Activated CD4-positive, alpha-beta memory T cell treated with anti-CD3 and anti-CD28 coated beads, Interleukin-2, amount 10 ng/mL, durations not matched to agents 7 days and 5 days (primary cell): ENCODE results near the gene SIRPG. TPM values are rescaled to one million over a fixed set of nuclear protein-coding genes. Genes with fewer than 3 reads are reported as not detected.
"Not testable (repeated sequence)": the region's sequence is repeated elsewhere in the genome, so short reads cannot be mapped to it uniquely, and the experiment has no call there.

Source experiments
- CTCF ChIA-PET: fragments of 350-600 bp; sonication (Branson Sonifier 250); formaldehyde crosslinking; loops from one replicate; lab custom pipeline; 2021; ENCODE audit warnings: antibody characterized with exemption, inconsistent platforms; lab: Charles Lee
- POLR2A ChIA-PET: fragments of 350-600 bp; sonication (Branson Sonifier 250); formaldehyde crosslinking; loops from one replicate; lab custom pipeline; 2021; ENCODE audit warnings: antibody characterized with exemption; lab: Charles Lee
- DNase-seq: peaks from one replicate; pipeline ENCODE4 v3.0.0-alpha.2; 2020
- H3K27ac Mint-ChIP-seq: one replicate; pipeline ENCODE4 v1.8.0; 2021; ENCODE audit warnings: mild to moderate bottlenecking, mixed read lengths
- H3K27me3 Mint-ChIP-seq: one replicate; pipeline ENCODE4 v1.8.0; 2021; ENCODE audit warnings: mixed read lengths
- H3K36me3 Mint-ChIP-seq: one replicate; pipeline ENCODE4 v1.8.0; 2021; ENCODE audit warnings: low read depth, mixed read lengths
- H3K4me1 Mint-ChIP-seq: one replicate; pipeline ENCODE4 v1.8.0; 2021; ENCODE audit warnings: mixed read lengths
- H3K4me3 Mint-ChIP-seq: one replicate; pipeline ENCODE4 v1.8.0; 2021; ENCODE audit warnings: mild to moderate bottlenecking, mixed read lengths
- H3K9me3 Mint-ChIP-seq: one replicate; pipeline ENCODE4 v1.8.0; 2021; ENCODE audit warnings: mixed read lengths
- total RNA-seq, 2 experiments: library from RNA; stranded (reverse); gene quantifications; one replicate each; pipeline ENCODE4 v1.2.3, GENCODE V29; 2021

Gene SIRPG
- total RNA-seq, 2 experiments from 2014 or later = 109 to 111 TPM

DNA sequence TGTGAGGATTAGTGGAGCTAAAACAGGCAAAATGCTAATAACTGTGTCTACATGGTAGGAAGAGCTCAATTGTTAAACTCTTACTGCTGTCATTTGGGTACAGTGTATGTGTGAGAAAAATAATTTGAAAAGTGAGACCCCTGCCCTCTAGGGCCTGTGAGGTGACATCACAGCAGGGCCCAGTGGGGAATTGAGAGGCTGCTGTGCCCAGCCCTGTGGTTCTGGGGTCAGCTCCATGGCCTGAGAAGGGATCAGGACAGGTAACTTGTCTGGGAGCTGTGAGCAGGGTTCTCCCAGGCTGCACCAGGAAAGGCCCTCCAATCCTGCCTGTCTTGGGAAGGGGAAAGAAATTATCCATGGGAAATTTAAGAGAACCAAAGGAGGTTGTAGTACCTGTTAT lies 39.1 kb downstream of the SIRPG start:
- CTCF ChIA-PET = interaction anchor here (1.2 kb wide), 1 partner anchor 116 kb away, joined by 3 read pairs; no protein-coding TSS in a partner anchor
- Mint-ChIP-seq H3K36me3 (peaks cover 33% of the 10 kb centered on the region), H3K4me3 (no peak overlapping the region), H3K27ac (no peak overlapping the region), H3K27me3 (no peaks in the 10 kb centered on the region), H3K9me3 (peaks cover 5% of the 10 kb centered on the region), H3K4me1 (peaks cover 51% of the 10 kb centered on the region)
- POLR2A ChIA-PET = no interaction called here
- no peak for DNase-seq

DNA sequence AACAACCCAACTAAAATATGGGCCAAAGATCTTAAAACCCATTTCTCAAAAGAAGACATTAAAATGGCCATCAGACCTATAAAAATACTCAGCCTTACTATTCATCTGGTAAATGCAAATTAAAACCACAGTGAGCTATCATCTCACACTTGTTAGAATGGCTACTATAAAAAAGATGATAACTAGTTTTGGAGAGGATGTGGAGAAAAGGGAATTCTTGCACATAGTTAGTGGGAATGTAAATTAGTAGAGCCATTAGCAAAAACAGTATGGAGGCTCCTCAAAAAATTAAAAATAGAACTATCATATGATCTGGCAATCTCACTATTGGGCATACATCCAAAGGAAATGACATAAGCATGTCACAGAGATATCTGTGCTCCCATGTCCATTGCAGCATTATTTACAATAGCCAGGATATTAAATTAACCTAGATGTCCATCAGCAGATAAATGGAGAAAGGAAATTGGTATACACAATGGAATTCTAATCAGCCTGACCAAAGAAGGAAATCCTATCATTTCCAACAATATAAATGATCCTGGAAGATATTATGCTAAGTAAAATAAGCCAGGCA lies 40.6 kb downstream of the SIRPG start:
- no peak for DNase-seq
- POLR2A ChIA-PET = no interaction called here
- Mint-ChIP-seq H3K4me3 (no peak overlapping the region), H3K27me3 (no peaks in the 10 kb centered on the region), H3K36me3 (peaks cover 31% of the 10 kb centered on the region), H3K9me3 (peaks cover 5% of the 10 kb centered on the region), H3K4me1 (peaks cover 37% of the 10 kb centered on the region), H3K27ac (no peak overlapping the region)
- CTCF ChIA-PET = no interaction called here

DNA sequence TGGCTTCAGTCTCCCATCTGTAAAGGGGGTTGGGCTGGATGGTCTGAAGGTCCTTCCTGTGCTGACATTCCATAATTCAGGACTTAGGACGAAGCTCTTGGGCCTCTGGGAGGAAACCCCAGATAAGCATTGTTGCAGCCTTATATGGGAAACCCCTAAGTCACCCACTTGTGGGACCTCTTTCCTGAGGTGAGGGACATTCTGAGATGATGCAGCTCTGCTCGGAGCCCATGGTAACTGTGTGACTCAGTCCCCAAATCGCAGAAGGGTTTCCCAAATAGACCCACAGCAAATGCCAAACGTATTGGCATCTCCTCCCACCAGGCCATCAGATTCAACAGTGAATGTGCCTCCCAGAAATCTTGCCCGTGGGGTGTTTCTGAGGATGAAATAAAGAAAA lies 47.2 kb downstream of the SIRPG start:
- H3K9me3 Mint-ChIP-seq, DNase-seq, POLR2A ChIA-PET, H3K27me3 Mint-ChIP-seq, H3K36me3 Mint-ChIP-seq, H3K27ac Mint-ChIP-seq, H3K4me3 Mint-ChIP-seq, H3K4me1 Mint-ChIP-seq: not testable (repeated sequence)
- CTCF ChIA-PET = interaction anchor here (0.5 kb wide), 1 partner anchor 766 kb away, joined by 3 read pairs; no protein-coding TSS in a partner anchor

DNA sequence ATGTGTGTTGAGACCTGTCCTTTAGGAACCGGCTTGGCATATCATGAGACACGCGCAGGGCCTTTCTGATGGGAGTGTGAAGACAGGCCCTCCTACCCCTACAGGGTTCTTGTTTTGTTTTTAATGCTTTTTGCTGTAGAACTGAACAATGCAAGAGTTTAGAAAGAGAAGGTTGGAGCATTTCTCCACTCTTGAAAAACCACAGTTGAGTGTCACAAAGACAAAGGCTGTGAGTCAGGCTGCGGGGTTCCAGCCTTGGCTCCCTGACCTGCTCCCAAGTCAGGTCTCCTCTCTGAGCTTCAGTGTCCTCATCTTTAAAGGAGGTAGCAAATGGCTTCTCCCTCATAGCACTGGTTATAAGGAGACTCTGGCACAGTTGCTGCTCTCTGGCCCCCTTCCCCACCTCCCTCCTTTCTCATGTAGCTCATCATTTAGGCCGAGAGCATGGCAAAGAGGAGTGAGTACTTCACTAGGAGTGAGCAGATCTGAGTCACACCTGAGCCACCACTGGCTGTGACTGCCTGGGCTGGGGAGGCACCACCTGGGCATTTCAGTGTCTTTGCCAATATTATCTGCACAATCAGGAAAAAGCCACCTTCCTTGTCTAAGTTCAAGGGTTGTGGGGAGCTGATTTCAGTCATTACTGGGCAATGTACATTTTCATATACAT lies 48.8 kb downstream of the SIRPG start:
- H3K4me1 Mint-ChIP-seq, CTCF ChIA-PET, H3K4me3 Mint-ChIP-seq, DNase-seq, H3K27ac Mint-ChIP-seq, H3K36me3 Mint-ChIP-seq, H3K9me3 Mint-ChIP-seq, H3K27me3 Mint-ChIP-seq: not testable (repeated sequence)
- POLR2A ChIA-PET = interaction anchor here (1.0 kb wide), 1 partner anchor 126 kb away, joined by 3 read pairs; no protein-coding TSS in a partner anchor

DNA sequence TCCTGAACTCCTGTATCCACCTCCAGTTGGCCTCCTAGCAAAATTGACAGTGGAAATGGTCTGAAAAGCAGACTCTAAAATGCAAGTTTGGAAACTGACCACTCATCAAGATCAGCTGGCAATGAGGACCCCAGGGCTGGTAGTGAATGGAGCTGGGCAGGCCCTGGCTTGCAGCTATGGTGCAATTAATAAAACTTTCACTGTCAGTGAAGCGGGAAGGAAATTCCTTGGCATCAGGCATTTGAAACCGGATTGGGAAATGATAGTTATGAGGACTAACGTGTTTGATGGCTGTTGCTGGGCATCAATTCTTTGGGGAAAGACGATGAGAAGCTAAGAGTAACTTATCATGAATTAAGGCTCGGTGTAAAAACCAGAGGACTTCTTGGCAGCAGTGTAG lies 56.8 kb downstream of the SIRPG start:
- CTCF ChIA-PET = no interaction called here
- no peaks in the 10 kb centered on the region for H3K9me3 Mint-ChIP-seq
- DNase-seq = no peak
- no peak overlapping the region for H3K27ac Mint-ChIP-seq
- POLR2A ChIA-PET = no interaction called here
- H3K4me1 Mint-ChIP-seq = no peaks in the 10 kb centered on the region
- no peak overlapping the region for H3K4me3 Mint-ChIP-seq
- H3K36me3 Mint-ChIP-seq = peaks cover 3% of the 10 kb centered on the region
- no peaks in the 10 kb centered on the region for H3K27me3 Mint-ChIP-seq

DNA sequence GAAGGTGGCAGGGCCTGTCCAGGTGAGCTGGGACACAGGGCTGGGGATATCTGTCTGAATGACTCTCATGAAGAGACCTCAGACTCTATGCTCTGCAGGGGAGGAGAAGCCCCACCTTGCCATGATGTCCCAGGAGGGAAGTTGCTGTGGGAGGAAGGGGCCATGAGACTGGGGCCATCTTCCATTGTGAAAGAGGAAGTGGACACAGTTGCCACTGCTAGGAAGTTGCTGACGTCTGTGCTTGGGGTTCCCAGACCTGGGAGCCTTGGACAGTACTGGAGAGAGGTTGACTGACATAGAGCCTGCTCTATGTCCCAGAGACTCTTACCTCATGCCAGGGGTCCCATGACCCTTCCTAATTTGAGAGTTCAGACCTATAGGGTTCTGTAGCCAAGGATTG lies 62.2 kb downstream of the SIRPG start:
- CTCF ChIA-PET = no interaction called here

DNA sequence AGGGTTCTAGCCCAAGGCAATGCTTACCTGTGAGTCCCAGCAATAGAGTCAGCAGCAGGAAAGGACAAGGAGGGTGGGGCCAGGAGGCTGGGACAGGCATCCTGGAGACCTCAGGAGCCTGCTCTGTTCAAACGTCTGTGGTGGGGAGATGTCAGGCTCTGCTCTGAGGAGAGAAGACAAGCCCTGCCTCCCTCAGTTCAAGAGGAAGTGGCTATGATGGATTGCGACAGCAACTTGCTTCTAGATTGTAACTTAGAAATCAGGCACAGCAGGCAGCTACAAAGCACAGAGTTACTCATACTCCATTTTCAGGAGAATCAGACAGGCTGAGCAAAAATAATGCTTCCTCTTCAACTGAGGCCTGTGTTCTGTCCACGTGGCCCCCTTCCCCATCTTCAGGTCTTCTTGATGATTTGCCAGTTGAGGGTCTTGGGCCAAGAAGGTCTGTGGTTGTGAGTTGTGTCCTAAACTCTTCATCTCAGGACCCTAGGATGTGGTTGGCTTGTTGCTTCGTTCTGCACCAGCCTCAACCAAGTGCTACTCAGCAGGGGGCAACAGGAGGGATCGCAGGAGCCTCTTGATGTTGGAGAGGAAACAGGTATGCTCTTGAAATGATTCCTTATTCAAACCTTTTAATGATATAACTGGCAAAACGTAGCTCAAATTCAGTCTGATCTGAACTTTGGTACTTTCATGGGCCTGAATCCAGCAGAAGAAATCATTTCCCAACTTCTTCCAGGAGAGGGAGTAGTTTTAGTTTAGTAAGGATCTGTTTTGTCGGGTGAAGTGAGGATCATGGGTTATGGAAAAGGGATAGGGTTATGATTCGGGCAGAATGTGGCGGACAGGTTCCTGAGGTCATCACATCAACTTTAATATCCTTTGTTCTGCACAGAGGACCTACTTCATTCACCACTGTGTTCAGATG lies 68.8 kb downstream of the SIRPG start:
- CTCF ChIA-PET = no interaction called here
- Mint-ChIP-seq H3K4me3 (no peak overlapping the region), H3K27me3 (no peaks in the 10 kb centered on the region), H3K9me3 (no peaks in the 10 kb centered on the region), H3K4me1 (peaks cover 24% of the 10 kb centered on the region), H3K27ac (peak overlapping the region; percentile 71), H3K36me3 (no peaks in the 10 kb centered on the region)
- peak; percentile 43 for DNase-seq
- POLR2A ChIA-PET = no interaction called here

More for the DNA sequence above, 62.2 kb downstream of the SIRPG start:
- no peak for DNase-seq
- H3K4me3 Mint-ChIP-seq = no peak overlapping the region
- POLR2A ChIA-PET = no interaction called here
- peaks cover 3% of the 10 kb centered on the region for H3K36me3 Mint-ChIP-seq
- H3K27ac Mint-ChIP-seq = no peak overlapping the region
- H3K27me3 Mint-ChIP-seq = no peaks in the 10 kb centered on the region
- no peaks in the 10 kb centered on the region for H3K4me1 Mint-ChIP-seq
- H3K9me3 Mint-ChIP-seq = no peaks in the 10 kb centered on the region

DNA sequence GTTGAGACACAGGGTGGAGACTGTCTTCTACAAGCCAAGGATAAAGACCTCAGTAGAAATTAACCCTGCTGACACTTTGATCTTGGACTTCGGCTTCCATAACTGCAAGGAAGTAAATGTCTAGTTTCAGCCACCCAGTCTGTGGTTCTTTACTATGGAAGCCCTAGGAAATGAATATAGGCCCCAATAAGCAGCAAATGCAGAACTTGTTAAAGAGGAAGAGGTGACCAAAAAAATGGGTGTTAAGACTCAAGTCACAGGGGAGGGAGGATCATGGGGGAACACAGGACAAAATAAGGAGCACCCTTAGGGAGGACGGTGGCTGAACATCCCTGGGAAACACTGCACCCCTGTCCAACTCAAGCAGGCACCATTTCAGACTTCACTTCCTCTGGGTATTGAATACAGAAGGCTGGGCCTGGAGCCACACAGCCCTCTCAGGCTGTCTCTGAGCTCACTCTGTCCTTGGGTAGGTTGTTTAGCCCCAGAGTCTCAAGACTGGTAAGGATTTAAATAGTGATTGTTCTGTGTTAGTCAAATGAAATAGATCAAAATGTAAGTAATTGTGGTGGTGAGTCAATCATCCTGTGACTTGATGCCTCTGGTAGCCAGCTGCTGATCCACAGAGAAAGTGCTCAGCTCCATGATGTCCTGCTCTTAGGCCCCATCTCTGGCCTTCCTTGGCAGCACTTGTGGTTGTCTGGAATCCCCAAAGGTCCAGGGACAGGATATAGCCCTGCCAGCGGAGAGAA lies 69.6 kb downstream of the SIRPG start:
- no peaks in the 10 kb centered on the region for H3K27me3 Mint-ChIP-seq
- CTCF ChIA-PET = no interaction called here
- POLR2A ChIA-PET = no interaction called here

DNA sequence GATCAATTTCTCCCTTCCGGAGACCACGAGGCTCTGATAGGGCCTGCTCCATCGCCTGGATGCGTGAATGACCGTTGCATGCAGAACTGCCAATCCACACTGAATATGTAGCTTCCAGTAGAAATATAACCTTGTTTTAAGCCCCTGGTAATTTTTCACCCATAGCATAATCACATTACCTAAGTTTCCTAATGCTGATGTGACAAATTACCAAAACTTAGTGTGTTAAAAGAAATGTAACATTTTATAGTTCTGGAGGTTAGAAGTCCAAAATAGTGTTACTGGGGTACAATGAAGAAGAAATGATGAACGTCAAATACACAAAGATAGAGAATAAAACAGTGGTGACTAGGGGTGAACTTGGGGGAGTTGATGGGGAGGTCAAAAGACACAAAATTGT lies 78.1 kb downstream of the SIRPG start:
- Mint-ChIP-seq H3K4me3 (no peak overlapping the region), H3K36me3 (no peaks in the 10 kb centered on the region), H3K27me3 (no peaks in the 10 kb centered on the region), H3K9me3 (no peaks in the 10 kb centered on the region), H3K4me1 (peaks cover 4% of the 10 kb centered on the region), H3K27ac (no peak overlapping the region)
- DNase-seq = no peak
- POLR2A ChIA-PET = interaction anchor here (0.6 kb wide), 1 partner anchor 46 kb away, joined by 4 read pairs; no protein-coding TSS in a partner anchor
- CTCF ChIA-PET = no interaction called here

More for the DNA sequence above, 69.6 kb downstream of the SIRPG start:
- Mint-ChIP-seq H3K27ac (peak overlapping the region; percentile 71), H3K9me3 (no peaks in the 10 kb centered on the region), H3K4me1 (peaks cover 24% of the 10 kb centered on the region), H3K4me3 (no peak overlapping the region), H3K36me3 (no peaks in the 10 kb centered on the region)
- DNase-seq = no peak

Other genes with a start within 250 kb of the SIRPG start
- 10 to 100 TPM; 49.2 to 49.6 TPM for gene NSFL1C, start 190.9 kb downstream of the SIRPG start, total RNA-seq
- not detected for gene SIRPB2, start 166.4 kb downstream of the SIRPG start, total RNA-seq
- under 1 TPM in 1 of 2 experiments, not detected in 1; 0.15 TPM for gene SIRPD, start 100.1 kb downstream of the SIRPG start, total RNA-seq
- 1 to 10 TPM; 5.1 to 7.1 TPM for gene SIRPB1, start 37.8 kb downstream of the SIRPG start, total RNA-seq
- gene SIRPA, start 237.6 kb upstream of the SIRPG start, total RNA-seq = not detected